HepG2 (cell line): ENCODE results near the gene RSL1D1. TPM values are rescaled to one million over a fixed set of nuclear protein-coding genes. Genes with fewer than 3 reads are reported as not detected.

Experiments
- CAMTA2 ChIP-seq: sonication (generic); formaldehyde crosslinking; IDR thresholded peaks from 2 replicates; pipeline ENCODE4 v1.4.0; 2020; ENCODE audit warnings: mild to moderate bottlenecking, missing genetic modification reagents, borderline replicate concordance
- FOXA3 ChIP-seq: IDR thresholded peaks from 2 replicates; pipeline ENCODE4 v1.6.1; 2016; ENCODE audit warnings: missing genetic modification reagents, missing compliant biosample characterization
- HOXA9 ChIP-seq: sonication (generic); formaldehyde crosslinking; IDR thresholded peaks from 2 replicates; pipeline ENCODE4 v1.8.1; 2022; ENCODE audit warnings: missing genetic modification reagents, mild to moderate bottlenecking, moderate library complexity, borderline replicate concordance
- KLF11 ChIP-seq: IDR thresholded peaks from 2 replicates; pipeline ENCODE4 v1.6.1; 2016; ENCODE audit warnings: missing compliant biosample characterization
- MNT ChIP-seq: fragments of 450-650 bp; IDR thresholded peaks from 2 replicates; pipeline ENCODE4 v1.6.1; 2016
- NFE2L2 ChIP-seq: fragments of 150-350 bp; IDR thresholded peaks from 2 replicates; pipeline ENCODE4 v1.6.1; 2014; ENCODE audit warnings: low read length
- NFYB ChIP-seq: sonication (generic); formaldehyde crosslinking; IDR thresholded peaks from 2 replicates; pipeline ENCODE4 v1.4.0; 2020; ENCODE audit warnings: missing genetic modification reagents
- PAX8 ChIP-seq: sonication (generic); formaldehyde crosslinking; IDR thresholded peaks from 2 replicates; pipeline ENCODE4 v1.8.0; 2022; ENCODE audit warnings: mild to moderate bottlenecking, missing genetic modification reagents, borderline replicate concordance
- SP2 ChIP-seq: sonication (generic); formaldehyde crosslinking; IDR thresholded peaks from 2 replicates; pipeline ENCODE4 v1.5.1; 2020; ENCODE audit warnings: mild to moderate bottlenecking, missing genetic modification reagents
- THAP11 ChIP-seq: IDR thresholded peaks from 2 replicates; pipeline ENCODE4 v1.6.1; 2016; ENCODE audit warnings: missing biosample characterization, missing genetic modification reagents
- ZNF160 ChIP-seq: sonication (generic); formaldehyde crosslinking; IDR thresholded peaks from 2 replicates; pipeline ENCODE4 v1.8.0; 2022; ENCODE audit warnings: mild to moderate bottlenecking, inconsistent platforms, missing genetic modification reagents
- ZNF17 ChIP-seq: sonication (generic); formaldehyde crosslinking; IDR thresholded peaks from 2 replicates; pipeline ENCODE4 v1.5.0; 2020; ENCODE audit warnings: mild to moderate bottlenecking, missing genetic modification reagents
- ZNF331 ChIP-seq: sonication (generic); formaldehyde crosslinking; IDR thresholded peaks from 2 replicates; pipeline ENCODE4 v1.4.0; 2020; ENCODE audit warnings: missing genetic modification reagents
- ZNF343 ChIP-seq: sonication (generic); formaldehyde crosslinking; IDR thresholded peaks from 2 replicates; pipeline ENCODE4 v1.4.0; 2020; ENCODE audit warnings: mild to moderate bottlenecking, missing genetic modification reagents
- ZNF382 ChIP-seq: sonication (generic); formaldehyde crosslinking; IDR thresholded peaks from 2 replicates; pipeline ENCODE4 v1.5.0; 2020; ENCODE audit warnings: missing genetic modification reagents, mild to moderate bottlenecking, borderline replicate concordance
- ZNF446 ChIP-seq: sonication (generic); formaldehyde crosslinking; IDR thresholded peaks from 2 replicates; pipeline ENCODE4 v1.5.0; 2020; ENCODE audit warnings: mild to moderate bottlenecking, missing genetic modification reagents
- ZNF552 ChIP-seq: sonication (generic); formaldehyde crosslinking; IDR thresholded peaks from 2 replicates; pipeline ENCODE4 v1.9.0; 2022; ENCODE audit warnings: missing genetic modification reagents, mild to moderate bottlenecking, borderline replicate concordance
- ZNF652 ChIP-seq: IDR thresholded peaks from 2 replicates; pipeline ENCODE4 v1.6.1; 2016; ENCODE audit warnings: low read depth, borderline replicate concordance
- ZNF770 ChIP-seq: sonication (generic); formaldehyde crosslinking; IDR thresholded peaks from 2 replicates; pipeline ENCODE4 v1.5.0; 2020; ENCODE audit warnings: mild to moderate bottlenecking, missing genetic modification reagents
- ZSCAN29 ChIP-seq: sonication (generic); formaldehyde crosslinking; conservative IDR thresholded peaks from 2 replicates; pipeline ENCODE4 v1.4.0; 2020; ENCODE audit warnings: mild to moderate bottlenecking, missing genetic modification reagents
- polyA plus RNA-seq, 8 experiments: library from polyadenylated mRNA; depleted of rRNA in 3 of 8; stranded (reverse) in 7 of 8; unstranded in 1 of 8; fragments of >200 nt; fragmentation: Illumina TruSeq in 4 of 8; extraction: Trizol in 4 of 8; gene quantifications; 2 replicates each; pipeline versions ENCODE4 v1.2.1 to v1.2.3, GENCODE V29; 2011 to 2016; ENCODE audit warnings: low read depth in 4 of 8, missing spikeins in 1 of 8, mixed read lengths in 1 of 8; ENCODE audit not compliant: insufficient read depth in 1 of 8
- total RNA-seq, 5 experiments: library from RNA; depleted of rRNA; stranded (reverse); fragments of >200 nt; fragmentation: Illumina TruSeq; extraction: Trizol; gene quantifications; 2 replicates each; pipeline ENCODE4 v1.2.3, GENCODE V29; 2016; ENCODE audit warnings: low read depth in 1 of 5
- TF ChIP-seq, protein P1 (sequence below): IDR thresholded peaks from 2 replicates; pipeline ENCODE4 v1.6.1; 2016; ENCODE audit warnings: control low read depth
- TF ChIP-seq, protein P2 (sequence below): sonication (generic); formaldehyde crosslinking; IDR thresholded peaks from 2 replicates; pipeline ENCODE4 v1.4.0; 2020; ENCODE audit warnings: mild to moderate bottlenecking, missing genetic modification reagents
- TF ChIP-seq, protein P3 (sequence below): sonication (generic); formaldehyde crosslinking; IDR thresholded peaks from 2 replicates; pipeline ENCODE4 v1.4.0; 2020; ENCODE audit warnings: mild to moderate bottlenecking, missing genetic modification reagents

RSL1D1 gene
- total and polyA plus RNA-seq, 2 of the 13 experiments (the other 11 are each of a cell fraction or from before 2014, with no cell fraction given) = 187 to 343 TPM

- TF ChIP-seq, protein P1, sequence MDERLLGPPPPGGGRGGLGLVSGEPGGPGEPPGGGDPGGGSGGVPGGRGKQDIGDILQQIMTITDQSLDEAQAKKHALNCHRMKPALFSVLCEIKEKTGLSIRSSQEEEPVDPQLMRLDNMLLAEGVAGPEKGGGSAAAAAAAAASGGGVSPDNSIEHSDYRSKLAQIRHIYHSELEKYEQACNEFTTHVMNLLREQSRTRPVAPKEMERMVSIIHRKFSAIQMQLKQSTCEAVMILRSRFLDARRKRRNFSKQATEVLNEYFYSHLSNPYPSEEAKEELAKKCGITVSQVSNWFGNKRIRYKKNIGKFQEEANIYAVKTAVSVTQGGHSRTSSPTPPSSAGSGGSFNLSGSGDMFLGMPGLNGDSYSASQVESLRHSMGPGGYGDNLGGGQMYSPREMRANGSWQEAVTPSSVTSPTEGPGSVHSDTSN = no peak
- TF ChIP-seq PAX8 (CRISPR knock-in tag) (no peak), ZNF17 (no peak), ZNF382 (no peak), NFE2L2 (no peak), CAMTA2 (CRISPR knock-in tag) (no peak), SP2 (CRISPR knock-in tag) (0 out of 2 replicates have a peak, but pooled peaks have one; percentile 8), ZSCAN29 (CRISPR knock-in tag) (0 out of 2 replicates have a peak, but pooled peaks have one; percentile 25), ZNF552 (CRISPR knock-in tag) (no peak), ZNF160 (CRISPR knock-in tag) (no peak; the same call in 1 of the 2 replicates), HOXA9 (CRISPR knock-in tag) (no peak), ZNF446 (CRISPR knock-in tag) (no peak), ZNF770 (peak; percentile 76), KLF11 (CRISPR knock-in tag) (no peak), THAP11 (CRISPR knock-in tag) (no peak), FOXA3 (no peak), ZNF331 (no peak), ZNF652 (no peak), NFYB (CRISPR knock-in tag) (no peak), MNT (no peak), ZNF343 (CRISPR knock-in tag) (no peak)
- TF ChIP-seq, protein P2, sequence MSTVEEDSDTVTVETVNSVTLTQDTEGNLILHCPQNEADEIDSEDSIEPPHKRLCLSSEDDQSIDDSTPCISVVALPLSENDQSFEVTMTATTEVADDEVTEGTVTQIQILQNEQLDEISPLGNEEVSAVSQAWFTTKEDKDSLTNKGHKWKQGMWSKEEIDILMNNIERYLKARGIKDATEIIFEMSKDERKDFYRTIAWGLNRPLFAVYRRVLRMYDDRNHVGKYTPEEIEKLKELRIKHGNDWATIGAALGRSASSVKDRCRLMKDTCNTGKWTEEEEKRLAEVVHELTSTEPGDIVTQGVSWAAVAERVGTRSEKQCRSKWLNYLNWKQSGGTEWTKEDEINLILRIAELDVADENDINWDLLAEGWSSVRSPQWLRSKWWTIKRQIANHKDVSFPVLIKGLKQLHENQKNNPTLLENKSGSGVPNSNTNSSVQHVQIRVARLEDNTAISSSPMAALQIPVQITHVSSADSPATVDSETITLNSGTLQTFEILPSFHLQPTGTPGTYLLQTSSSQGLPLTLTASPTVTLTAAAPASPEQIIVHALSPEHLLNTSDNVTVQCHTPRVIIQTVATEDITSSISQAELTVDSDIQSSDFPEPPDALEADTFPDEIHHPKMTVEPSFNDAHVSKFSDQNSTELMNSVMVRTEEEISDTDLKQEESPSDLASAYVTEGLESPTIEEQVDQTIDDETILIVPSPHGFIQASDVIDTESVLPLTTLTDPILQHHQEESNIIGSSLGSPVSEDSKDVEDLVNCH (CRISPR knock-in tag) = no peak
- TF ChIP-seq, protein P3, sequence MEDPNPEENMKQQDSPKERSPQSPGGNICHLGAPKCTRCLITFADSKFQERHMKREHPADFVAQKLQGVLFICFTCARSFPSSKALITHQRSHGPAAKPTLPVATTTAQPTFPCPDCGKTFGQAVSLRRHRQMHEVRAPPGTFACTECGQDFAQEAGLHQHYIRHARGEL (CRISPR knock-in tag) = no peak
These were observed 55.5 kb downstream of the RSL1D1 start (continued) for GRCh38 chr16:11795887-11796226.
